Stimulated activated CD8-positive, alpha-beta memory T cell treated with anti-CD3 and anti-CD28 coated beads, Interleukin-12 subunit alpha, Interleukin-12 subunit beta, amount 100 ng/mL, for 1 hour (primary cell): ENCODE measurements around the gene HSD17B12.

ENCODE experiments used
- DNase-seq: peaks from one replicate; pipeline ENCODE4 v3.0.0-alpha.2; 2020; ENCODE audit warnings: low read depth

HSD17B12 gene

DNA sequence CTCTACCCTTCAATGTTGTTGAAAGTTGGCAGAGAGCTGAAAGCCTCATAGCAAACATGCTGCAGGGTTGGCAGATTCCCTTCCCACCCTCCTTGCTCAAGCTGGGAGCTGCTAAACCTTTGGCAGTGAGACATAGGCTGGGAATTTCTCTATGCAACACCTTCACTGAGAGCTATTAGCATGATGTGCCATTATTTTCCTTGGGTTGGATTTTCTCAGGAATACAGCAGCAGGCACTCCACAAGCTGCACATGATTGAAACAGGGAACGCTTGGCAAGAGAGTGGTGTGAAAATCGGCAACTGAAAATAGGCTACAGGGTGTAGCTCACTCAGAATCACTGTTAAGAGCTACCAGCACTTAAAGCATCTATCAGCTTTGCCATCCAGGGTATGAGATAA lies 190.5 kb downstream of the HSD17B12 start:
- DNase-seq = no peak

DNA sequence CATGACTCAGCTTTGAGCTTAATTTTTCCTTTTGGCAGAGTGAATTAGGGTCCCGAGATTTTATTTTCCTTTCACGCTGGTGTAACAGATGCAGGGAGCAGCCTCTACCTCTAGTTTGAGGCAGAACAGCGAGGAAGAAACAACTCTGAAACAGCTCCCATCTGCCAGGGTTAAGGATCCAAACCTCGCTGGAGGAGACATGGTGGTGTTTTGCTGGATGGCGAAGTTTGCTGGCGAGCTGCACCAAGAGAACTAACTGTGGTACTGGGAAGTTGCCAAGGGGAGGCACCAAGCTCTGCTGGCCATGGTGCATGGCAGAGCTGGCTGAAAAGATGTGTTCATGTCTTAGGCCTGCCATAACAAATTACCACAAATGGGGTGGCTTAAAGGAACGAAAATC lies 192.5 kb downstream of the HSD17B12 start:
- no peak for DNase-seq

DNA sequence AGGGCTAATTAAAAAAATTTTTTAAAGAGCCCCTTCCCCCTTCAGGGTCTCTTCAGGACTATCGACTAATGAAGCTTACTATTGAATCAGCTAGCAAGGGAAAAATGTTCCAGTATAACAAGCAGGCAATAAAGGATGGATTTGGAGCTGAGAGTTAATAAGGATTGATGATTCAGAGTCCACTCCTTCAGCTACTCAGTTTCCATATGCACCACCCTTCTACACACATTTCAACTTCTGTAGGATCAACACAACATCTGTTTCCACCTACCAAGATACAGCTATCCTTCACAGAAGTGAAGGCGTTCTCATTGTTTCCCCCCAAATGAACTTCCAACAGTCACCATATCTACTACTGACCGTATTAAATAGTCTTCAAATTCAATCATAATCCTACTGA lies 193.5 kb downstream of the HSD17B12 start:
- DNase-seq = no peak

DNA sequence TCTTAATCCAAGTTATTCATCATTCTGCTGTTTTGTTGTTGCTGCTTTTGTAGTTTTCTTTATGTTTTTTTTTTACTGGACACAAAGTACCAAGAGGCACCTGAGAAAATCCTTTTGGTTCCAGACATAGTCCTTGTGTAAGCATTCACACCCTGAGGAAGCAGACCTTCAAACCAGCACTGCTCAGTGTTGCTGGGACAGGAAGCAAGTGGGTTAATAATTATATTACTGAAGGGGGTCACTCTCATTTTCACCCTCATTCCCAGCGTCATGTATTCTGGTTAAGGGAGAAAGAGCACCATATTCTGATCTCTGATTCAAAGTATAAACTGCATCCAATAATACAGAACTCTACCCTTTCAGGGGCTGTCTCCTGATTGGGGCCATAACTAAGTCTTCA lies 194.2 kb downstream of the HSD17B12 start:
- no peak for DNase-seq

DNA sequence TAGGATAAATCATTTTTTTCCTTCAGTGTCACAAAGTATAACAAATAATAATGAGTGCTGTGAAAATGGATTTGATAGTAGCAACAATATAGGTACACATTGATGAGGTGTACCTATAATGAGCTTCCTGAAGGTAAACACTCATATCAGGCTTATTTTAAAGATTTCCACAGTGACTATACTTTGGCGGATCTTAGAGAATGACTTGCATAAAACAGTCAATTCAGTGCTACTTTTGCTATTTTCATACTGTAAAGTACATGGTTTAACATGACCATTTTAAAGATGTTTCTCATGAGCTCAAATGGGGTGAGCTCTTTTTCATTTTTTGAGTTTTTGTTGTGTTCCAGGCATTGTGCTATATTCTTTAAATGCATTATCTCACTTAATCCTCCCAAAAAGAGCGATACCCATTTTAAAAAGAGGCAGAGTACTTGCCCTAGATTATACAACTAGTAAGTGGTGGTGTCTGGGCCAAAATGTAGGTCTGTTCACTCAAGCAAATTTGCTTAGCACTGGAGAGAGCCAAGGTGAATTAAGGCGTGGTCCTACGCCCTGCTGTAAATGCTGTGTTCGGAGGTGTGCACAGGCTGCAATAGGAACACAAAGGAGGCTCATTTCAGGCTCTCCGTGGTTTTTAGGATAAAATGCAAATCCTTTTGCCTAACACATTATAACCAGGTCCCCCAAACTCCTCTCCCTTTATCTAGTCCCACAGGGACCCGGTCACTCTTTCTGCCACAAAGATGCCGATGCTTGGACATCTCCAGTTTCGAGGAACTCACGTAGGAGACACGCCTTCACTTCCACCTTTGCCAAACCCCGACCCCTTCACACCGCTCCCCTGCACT lies 199.5 kb downstream of the HSD17B12 start:
- no peak for DNase-seq

DNA sequence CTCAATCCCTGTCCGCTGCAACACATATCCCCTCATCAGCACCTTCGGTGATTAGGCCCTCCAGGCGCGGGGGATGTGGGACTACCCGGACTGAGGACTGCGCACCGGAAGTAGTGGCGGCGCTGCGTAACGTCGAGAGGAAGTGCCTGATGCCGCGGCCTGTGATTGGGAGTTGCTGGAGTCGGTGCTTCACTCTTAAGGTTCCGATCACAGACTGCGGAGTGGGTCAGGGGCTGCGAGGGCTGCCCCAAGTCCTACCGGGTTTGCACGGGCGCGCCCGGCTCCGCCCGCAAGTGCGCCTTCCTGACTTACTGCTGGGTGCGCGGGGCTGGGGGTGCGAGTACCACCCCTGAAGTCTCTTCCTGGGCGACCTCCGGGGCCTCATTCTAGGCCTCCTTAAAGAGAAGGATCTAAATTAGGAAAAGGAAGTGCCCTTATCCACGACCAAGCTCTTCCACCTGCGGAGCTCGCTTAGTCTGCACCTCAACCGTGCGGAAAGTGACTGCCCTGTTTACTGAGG lies 200.2 kb downstream of the HSD17B12 start, which contains the start of gene ALKBH3:
TSS of gene ALKBH3 (plus strand) at position 192 of the 520 bp plus-strand sequence. CDS start 1,822 bp downstream, outside the sequence.
- peak; percentile 85 for DNase-seq

DNA sequence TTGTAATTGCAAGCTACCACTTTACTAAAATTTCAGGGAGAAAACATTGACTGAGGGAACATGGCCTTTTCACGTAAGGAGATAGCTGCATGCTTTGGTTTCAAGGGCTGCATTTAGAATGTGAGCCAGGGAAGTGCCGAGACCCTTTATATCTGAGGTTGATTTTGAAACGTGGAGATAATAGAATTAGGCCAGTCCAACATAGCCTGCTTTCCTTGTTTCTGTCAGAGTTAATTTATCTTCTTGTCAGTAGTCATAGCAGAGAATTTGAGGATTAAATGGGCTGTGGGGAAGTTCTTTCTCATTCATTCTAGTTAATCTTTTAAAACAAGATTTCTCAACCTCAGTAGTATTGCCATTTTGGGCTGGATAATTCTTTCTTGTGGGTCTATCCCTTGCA lies 212.3 kb downstream of the HSD17B12 start:
- DNase-seq = no peak

DNA sequence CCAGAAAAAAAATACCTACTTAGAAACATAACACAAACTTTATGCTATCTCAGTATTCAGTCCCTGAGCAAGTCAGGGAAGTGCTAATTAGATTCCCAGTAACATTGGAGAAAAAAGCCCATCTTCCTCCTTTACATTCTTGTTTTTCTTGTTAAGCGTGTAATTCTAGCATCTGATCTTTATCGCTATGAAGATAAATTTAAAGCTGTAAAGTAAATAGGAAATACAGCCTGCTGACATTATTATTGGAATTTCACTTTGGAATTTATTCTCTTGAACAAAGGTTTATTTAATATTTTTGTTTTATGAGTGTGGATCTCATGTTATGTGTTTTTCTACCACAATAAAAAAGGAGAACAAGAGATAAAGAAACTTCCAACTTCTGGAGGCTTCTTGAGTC lies 214.0 kb downstream of the HSD17B12 start:
- DNase-seq = no peak

DNA sequence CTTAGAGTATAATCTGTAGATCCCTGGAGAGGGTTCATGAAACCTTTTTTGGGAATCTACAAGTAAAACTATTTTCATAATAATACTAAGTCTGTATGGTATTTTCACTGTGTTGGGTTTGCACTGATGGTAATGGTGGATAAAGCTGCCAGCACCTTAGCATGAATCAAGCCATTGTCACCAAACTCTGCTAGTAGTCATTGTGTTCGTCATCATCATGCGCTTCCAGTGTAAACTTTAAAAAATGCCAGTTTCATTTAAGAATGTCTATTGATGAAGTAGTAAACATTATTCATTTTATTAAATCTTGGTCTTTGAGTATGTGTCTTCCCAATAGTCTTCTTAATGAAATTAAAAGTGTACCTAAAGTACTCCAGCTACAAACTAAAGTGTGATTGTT lies 215.1 kb downstream of the HSD17B12 start:
- no peak for DNase-seq

DNA sequence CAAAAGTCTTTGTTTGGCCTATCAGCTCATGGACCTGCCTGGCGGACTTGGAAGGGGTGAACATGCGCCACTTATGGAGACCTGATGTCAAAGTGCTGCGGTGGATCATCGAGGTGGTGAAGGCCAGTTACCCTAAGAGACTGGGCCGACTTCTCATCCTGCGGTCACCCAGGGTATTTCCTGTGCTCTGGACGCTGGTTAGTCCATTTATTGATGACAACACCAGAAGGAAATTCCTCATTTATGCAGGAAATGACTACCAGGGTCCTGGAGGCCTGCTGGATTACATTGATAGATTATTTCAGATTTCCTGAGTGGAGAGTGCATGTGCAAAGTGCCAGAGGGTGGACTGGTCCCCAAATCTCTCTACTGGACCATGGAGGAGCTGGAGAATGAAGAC lies 218.0 kb downstream of the HSD17B12 start:
- DNase-seq = no peak

DNA sequence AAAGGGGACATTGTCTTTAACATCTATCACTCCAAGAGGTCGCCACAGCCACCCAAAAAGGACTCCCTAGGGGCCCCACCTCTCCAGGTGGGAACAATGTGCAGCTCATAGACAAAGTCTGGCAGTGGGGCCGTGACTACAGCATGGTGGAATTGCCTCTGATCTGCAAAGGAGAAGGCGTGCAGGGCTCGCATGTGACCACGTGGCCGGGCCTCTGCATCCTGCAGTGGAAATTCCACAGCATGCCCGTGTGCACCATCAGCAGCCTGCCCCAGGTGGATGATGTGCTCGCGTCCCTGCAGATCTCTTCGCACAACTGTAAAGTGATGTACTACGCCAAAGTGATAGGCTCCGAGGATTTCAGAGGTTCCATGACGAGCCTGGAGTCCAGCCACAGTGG lies 218.6 kb downstream of the HSD17B12 start:
- no peak for DNase-seq

DNA sequence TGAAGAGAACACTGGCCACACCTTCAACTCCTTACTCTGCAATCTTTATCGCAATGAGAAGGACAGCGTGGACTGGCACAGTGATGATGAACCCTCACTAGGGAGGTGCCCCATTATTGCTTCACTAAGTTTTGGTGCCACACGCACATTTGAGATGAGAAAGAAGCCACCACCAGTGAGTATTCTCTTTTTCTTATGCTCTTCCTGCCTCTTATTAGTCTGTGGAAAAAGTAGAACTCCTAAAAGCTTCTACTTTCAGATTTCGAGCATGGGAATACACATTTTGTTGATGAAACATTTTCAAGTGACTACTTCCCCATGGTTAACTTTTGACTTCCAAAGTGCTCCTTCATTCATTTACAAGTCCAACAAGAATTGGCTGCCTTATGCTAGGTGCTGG lies 221.0 kb downstream of the HSD17B12 start:
- no peak for DNase-seq

DNA sequence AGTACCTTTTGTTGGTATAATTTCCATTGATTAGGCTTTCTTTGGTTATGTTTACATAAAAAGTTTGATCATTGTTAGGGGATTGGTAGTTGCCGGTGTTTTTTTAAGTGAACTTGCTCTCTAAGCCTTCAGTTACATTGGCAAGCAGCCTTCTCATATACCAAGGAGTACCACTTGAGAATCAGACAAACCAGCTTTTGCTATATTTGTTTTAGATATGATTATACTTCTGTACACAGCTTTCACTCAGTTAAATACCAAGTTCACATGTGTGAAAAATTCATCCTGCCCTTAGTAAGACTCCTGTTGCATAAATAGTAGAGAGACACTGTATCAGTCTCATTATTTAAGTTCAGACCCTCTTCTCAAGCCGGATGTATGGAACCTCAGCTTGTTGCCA lies 222.5 kb downstream of the HSD17B12 start:
- no peak for DNase-seq

DNA sequence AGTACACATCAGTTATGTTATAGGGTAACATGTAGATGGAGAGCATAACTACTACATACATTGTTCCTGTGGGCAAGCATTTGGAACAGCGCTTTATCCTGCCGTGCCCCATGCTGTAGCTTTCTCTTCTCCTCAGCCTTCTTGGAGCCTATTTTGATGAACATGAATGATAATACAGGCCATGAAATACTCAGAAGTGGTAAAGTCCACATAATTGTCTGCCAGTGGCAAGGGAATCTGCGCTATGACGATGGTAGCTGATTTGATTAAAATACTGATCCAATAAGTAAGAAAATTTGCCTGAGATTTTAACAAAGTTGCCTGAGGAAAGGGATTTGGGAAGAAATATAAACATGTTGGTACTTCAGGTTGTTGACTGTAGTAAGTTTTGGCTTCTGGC lies 223.4 kb downstream of the HSD17B12 start:
- DNase-seq = no peak

DNA sequence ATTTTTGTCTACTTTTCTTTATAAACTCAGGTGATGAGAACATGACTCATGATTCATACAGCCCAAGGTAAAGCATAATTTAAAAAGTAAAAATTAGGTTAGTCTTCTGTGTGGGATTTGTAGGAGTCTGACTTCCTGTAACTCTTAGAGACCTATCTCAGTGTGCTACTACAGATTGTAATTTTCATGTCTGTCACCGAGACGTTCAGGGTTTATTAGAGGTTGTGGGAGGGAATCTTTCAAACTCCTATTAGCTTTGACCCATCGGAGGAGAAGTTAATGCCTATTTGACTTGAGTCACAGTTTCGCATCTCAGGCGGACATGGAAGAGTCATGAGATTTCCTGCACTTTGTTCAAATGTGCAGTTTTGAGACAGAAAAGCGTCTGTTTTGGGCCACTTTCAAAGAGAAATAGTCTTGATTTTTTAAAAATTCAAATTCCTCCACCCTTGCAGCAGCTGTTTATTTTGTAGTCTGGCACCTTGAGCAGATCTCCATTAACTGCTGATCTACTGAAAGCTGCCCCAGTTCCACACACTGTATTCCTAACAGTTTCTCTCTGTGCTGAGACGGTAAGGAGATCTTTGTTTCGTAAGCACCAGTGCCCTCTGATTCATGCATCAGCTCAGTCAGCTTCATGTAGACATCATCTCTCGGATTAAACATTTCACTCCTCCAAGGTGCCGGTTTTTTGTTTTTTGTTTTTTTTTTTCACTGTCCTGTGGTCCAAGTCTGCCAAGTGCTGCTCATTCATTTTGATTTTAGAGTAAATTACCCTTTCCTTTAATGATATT lies 224.4 kb downstream of the HSD17B12 start:
- DNase-seq = no peak

DNA sequence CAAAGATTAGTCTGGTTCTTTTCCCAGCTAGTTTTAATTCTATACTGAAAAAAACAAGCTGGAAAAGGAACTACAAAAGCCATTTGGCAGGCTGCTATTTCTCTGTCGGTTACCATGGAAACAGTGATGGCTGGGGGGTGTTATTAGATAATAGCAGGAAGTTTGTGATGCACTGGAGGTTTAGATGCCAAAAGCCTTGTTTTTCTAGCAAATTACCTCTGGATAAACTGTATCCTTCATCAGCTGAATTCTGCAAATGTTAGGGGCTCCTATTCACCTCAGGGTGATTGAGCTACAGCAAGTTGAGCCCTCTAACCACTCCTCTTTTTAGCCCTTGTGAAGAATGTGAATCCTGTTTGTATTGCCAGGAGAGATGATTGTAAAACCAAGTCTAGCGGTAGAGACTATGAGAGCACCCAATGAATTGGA lies 225.3 kb downstream of the HSD17B12 start:
- DNase-seq = no peak
